Measurements from ENCODE around the gene LAMB1. TPM values are rescaled to one million over a fixed set of nuclear protein-coding genes. Genes with fewer than 3 reads are reported as not detected.
A peak's percentile ranks its signal among the peaks of the same experiment; 100 is the strongest.
"Not testable (repeated sequence)": the region's sequence is repeated elsewhere in the genome, so short reads cannot be mapped to it uniquely, and the experiment has no call there.

LAMB1 gene
- total RNA-seq, 1 donor from 2014 or later = 0.41 TPM

- Mint-ChIP-seq H3K4me1 (ENCODE audit: low read depth) (peaks cover 34% of the 10 kb centered on the region), H3K27me3 (ENCODE audit: low read depth) (no peaks in the 10 kb centered on the region), H3K4me3 (ENCODE audit: low read depth) (no peak overlapping the region), H3K36me3 (ENCODE audit: low read depth) (peaks cover 57% of the 10 kb centered on the region), H3K9me3 (no peaks in the 10 kb centered on the region), H3K27ac (no peak overlapping the region)
- DNase-seq (ENCODE audit: low spot score) = no peak
- intact Hi-C loops (cut with micrococcal nuclease) = no loop called here
These were observed 103.9 kb downstream of the LAMB1 start for GRCh38 chr7:107898997-107899594.

- H3K27me3 Mint-ChIP-seq (ENCODE audit: low read depth); DNase-seq (ENCODE audit: low spot score); H3K9me3 Mint-ChIP-seq: not testable (repeated sequence)
- Mint-ChIP-seq H3K4me3 (ENCODE audit: low read depth) (peak overlapping the region; percentile 93), H3K4me1 (ENCODE audit: low read depth) (peaks cover 50% of the 10 kb centered on the region), H3K36me3 (ENCODE audit: low read depth) (peaks cover 47% of the 10 kb centered on the region), H3K27ac (peak overlapping the region; percentile 98)
- intact Hi-C loops (cut with micrococcal nuclease) = loop anchor here (5.0 kb wide), 1 partner anchor 245 kb away; no protein-coding TSS in a partner anchor
These were observed 110.6 kb downstream of the LAMB1 start for GRCh38 chr7:107892367-107892741.

GRCh38 chr7:107891636-107892366, 111.2 kb downstream of the LAMB1 start:
- no peaks in the 10 kb centered on the region for H3K27me3 Mint-ChIP-seq (ENCODE audit: low read depth)
- H3K4me1 Mint-ChIP-seq (ENCODE audit: low read depth) = peaks cover 46% of the 10 kb centered on the region
- no peaks in the 10 kb centered on the region for H3K9me3 Mint-ChIP-seq
- no peak for DNase-seq (ENCODE audit: low spot score)
- peak overlapping the region; percentile 93 for H3K4me3 Mint-ChIP-seq (ENCODE audit: low read depth)
- intact Hi-C loops (cut with micrococcal nuclease) = loop anchor here (1.0 to 5.0 kb wide), 2 partner anchors 148 to 246 kb away; no protein-coding TSS in a partner anchor
- peak overlapping the region; percentile 98 for H3K27ac Mint-ChIP-seq
- H3K36me3 Mint-ChIP-seq (ENCODE audit: low read depth) = peaks cover 42% of the 10 kb centered on the region

DNA sequence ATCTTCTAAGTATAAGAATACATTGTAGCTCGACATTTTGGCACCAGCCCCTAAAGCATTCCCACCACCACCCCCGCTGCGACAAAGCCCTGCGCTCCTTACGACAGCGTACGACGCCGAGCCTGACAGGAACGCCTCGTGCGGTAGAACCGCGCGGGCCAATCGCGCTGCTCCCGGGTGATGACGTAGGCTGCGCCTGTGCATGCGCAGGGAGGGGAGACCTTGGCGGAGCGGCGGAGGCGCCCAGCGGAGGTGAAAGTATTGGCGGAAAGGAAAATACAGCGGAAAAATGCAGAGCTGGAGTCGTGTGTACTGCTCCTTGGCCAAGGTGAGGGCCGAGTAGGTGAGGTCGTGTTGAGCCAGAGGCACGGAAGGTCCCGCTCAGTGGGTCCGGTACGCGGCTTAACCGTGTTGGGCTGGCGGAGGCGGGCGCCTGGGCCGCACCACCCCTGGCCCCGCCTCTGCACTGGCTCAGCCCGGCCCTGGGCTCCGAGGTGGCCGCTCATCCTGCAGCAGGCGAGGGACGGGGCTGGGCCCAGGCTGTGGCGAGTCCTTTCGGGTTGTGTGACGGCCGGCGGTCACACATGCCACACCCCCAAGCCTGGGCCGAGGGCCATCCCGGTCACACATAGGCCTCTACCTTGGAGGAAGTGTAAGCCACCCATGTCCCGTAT, 111.9 kb downstream of the LAMB1 start, which contains the start of gene DLD:
DLD (plus strand) TSS at position 222 of the 674 bp plus-strand sequence; CDS start at position 290, 68 bp downstream.
- Mint-ChIP-seq H3K9me3 (no peaks in the 10 kb centered on the region), H3K27ac (peak within 1 kb of the TSS; percentile 99), H3K36me3 (ENCODE audit: low read depth) (peaks cover 36% of the 10 kb centered on the region), H3K4me1 (ENCODE audit: low read depth) (peaks cover 45% of the 10 kb centered on the region), H3K27me3 (ENCODE audit: low read depth) (no peaks in the 10 kb centered on the region), H3K4me3 (ENCODE audit: low read depth) (peak within 1 kb of the TSS; percentile 93)
- intact Hi-C loops (cut with micrococcal nuclease) = loop anchor here (1.0 to 5.0 kb wide), 2 partner anchors 148 to 246 kb away; no protein-coding TSS in a partner anchor
- DNase-seq (ENCODE audit: low spot score) = peak; percentile 92

- H3K27ac Mint-ChIP-seq = peak overlapping the region; percentile 99
- H3K27me3 Mint-ChIP-seq (ENCODE audit: low read depth) = peaks cover 4% of the 10 kb centered on the region
- H3K36me3 Mint-ChIP-seq (ENCODE audit: low read depth) = peaks cover 32% of the 10 kb centered on the region
- intact Hi-C loops (cut with micrococcal nuclease) = loop anchor here (5.0 kb wide), 1 partner anchor 247 kb away; no protein-coding TSS in a partner anchor
- peaks cover 41% of the 10 kb centered on the region for H3K4me1 Mint-ChIP-seq (ENCODE audit: low read depth)
- DNase-seq (ENCODE audit: low spot score) = no peak
- H3K9me3 Mint-ChIP-seq = no peaks in the 10 kb centered on the region
- peak overlapping the region; percentile 93 for H3K4me3 Mint-ChIP-seq (ENCODE audit: low read depth)
These were observed 112.4 kb downstream of the LAMB1 start for GRCh38 chr7:107890493-107890961.

DNA sequence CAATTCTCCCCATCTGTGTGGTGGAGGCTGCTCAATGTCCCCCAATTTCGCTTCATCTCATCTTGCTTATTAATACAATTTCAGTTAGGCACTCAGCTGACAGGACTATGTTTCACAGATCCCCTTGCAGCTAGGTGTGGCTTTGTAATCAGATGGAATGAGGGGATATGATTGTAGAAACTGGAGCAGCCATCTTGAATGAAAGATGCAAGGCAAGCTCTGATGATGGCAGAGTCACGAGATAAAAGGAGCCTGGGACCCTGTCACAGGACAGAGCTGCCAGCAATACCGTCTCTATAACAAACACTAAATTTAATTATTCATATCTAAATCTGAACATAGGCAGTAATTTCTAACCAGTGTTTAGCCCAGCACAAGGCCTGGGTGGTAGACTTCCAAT, 113.0 kb downstream of the LAMB1 start:
- H3K27me3 Mint-ChIP-seq (ENCODE audit: low read depth) = peaks cover 7% of the 10 kb centered on the region
- peaks cover 26% of the 10 kb centered on the region for H3K36me3 Mint-ChIP-seq (ENCODE audit: low read depth)
- peaks cover 36% of the 10 kb centered on the region for H3K4me1 Mint-ChIP-seq (ENCODE audit: low read depth)
- peak overlapping the region; percentile 93 for H3K4me3 Mint-ChIP-seq (ENCODE audit: low read depth)
- H3K9me3 Mint-ChIP-seq = no peaks in the 10 kb centered on the region
- DNase-seq (ENCODE audit: low spot score) = no peak
- no peak overlapping the region for H3K27ac Mint-ChIP-seq
- intact Hi-C loops (cut with micrococcal nuclease) = loop anchor here (5.0 kb wide), 1 partner anchor 247 kb away; no protein-coding TSS in a partner anchor

- H3K9me3 Mint-ChIP-seq; H3K4me3 Mint-ChIP-seq (ENCODE audit: low read depth); intact Hi-C loops (cut with micrococcal nuclease); H3K36me3 Mint-ChIP-seq (ENCODE audit: low read depth); H3K27ac Mint-ChIP-seq; DNase-seq (ENCODE audit: low spot score): not testable (repeated sequence)
- Mint-ChIP-seq H3K4me1 (ENCODE audit: low read depth) (peaks cover 18% of the 10 kb centered on the region), H3K27me3 (ENCODE audit: low read depth) (peaks cover 18% of the 10 kb centered on the region)
These were observed 115.1 kb downstream of the LAMB1 start for GRCh38 chr7:107887827-107888226.

GRCh38 chr7:107884066-107884818, 118.7 kb downstream of the LAMB1 start:
- Mint-ChIP-seq H3K27ac (no peak overlapping the region), H3K9me3 (no peaks in the 10 kb centered on the region), H3K4me3 (ENCODE audit: low read depth) (no peak overlapping the region), H3K36me3 (ENCODE audit: low read depth) (no peaks in the 10 kb centered on the region), H3K4me1 (ENCODE audit: low read depth) (peaks cover 6% of the 10 kb centered on the region), H3K27me3 (ENCODE audit: low read depth) (peaks cover 33% of the 10 kb centered on the region)
- intact Hi-C loops (cut with micrococcal nuclease) = no loop called here
- DNase-seq (ENCODE audit: low spot score) = no peak

DNA sequence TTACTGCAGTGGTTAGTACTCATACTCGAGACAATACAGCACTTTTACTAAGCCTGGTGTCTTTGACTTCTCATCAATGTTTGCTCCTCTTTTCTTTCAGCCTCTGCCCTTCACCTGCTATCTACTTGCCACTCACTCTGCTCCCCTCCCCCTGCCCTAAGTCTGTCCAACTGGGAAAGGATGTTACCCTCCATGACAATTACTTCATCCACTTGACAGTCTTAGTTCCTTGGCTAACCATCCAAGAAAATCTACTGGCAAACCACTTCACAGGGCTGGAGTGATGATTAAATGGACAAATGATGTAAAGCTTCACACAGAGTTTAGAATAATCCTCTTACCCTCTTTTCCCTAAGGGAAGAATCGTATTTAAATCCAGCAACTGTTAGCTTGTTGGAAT, 120.2 kb downstream of the LAMB1 start:
- Mint-ChIP-seq H3K9me3 (no peaks in the 10 kb centered on the region), H3K36me3 (ENCODE audit: low read depth) (no peaks in the 10 kb centered on the region), H3K27me3 (ENCODE audit: low read depth) (peaks cover 33% of the 10 kb centered on the region), H3K4me3 (ENCODE audit: low read depth) (no peak overlapping the region), H3K27ac (no peak overlapping the region), H3K4me1 (ENCODE audit: low read depth) (peaks cover 13% of the 10 kb centered on the region)
- DNase-seq (ENCODE audit: low spot score) = no peak
- intact Hi-C loops (cut with micrococcal nuclease) = no loop called here

DNA sequence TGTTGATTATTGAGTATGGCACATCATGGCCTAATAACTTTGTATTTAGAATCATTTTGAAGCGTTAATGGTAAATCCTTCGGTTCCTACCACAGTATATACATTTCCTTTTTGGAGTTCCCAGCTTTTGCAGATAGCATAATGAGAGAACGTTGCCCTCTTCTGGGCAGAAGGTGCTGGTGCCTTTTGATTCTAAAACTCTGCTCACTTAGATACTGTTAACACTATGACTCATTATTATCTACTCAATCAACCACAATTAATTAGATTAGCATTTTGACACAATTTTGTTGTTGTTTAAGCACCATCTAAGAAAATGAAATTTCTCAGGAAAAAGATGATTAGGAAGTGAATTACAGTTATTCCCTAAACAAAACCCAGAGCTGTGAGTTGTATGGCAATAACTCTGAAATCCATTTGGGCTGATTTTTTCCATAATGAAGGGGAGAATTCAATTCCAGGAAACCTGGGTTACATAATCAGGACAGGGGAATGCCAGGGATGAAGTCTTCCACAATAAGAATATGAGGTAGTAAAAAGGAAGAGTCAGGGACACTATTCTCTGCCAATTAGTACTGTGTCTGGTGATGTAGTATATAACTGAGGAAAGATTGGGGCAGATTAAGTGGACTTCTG, 123.4 kb downstream of the LAMB1 start:
- Mint-ChIP-seq H3K4me1 (ENCODE audit: low read depth) (peaks cover 27% of the 10 kb centered on the region), H3K9me3 (no peaks in the 10 kb centered on the region), H3K36me3 (ENCODE audit: low read depth) (no peaks in the 10 kb centered on the region), H3K4me3 (ENCODE audit: low read depth) (no peak overlapping the region), H3K27me3 (ENCODE audit: low read depth) (peaks cover 29% of the 10 kb centered on the region), H3K27ac (no peak overlapping the region)
- DNase-seq (ENCODE audit: low spot score) = no peak
- intact Hi-C loops (cut with micrococcal nuclease) = loop anchor here (1.0 to 10.0 kb wide), 4 partner anchors 136 to 715 kb away; partner anchors contain the start of gene HBP1

- intact Hi-C loops (cut with micrococcal nuclease) = loop anchor here (1.0 to 10.0 kb wide), 4 partner anchors 135 to 714 kb away; partner anchors contain the start of gene HBP1
- H3K4me3 Mint-ChIP-seq (ENCODE audit: low read depth) = no peak overlapping the region
- H3K36me3 Mint-ChIP-seq (ENCODE audit: low read depth) = no peaks in the 10 kb centered on the region
- H3K9me3 Mint-ChIP-seq = no peaks in the 10 kb centered on the region
- no peak overlapping the region for H3K27ac Mint-ChIP-seq
- H3K4me1 Mint-ChIP-seq (ENCODE audit: low read depth) = peaks cover 30% of the 10 kb centered on the region
- H3K27me3 Mint-ChIP-seq (ENCODE audit: low read depth) = peaks cover 22% of the 10 kb centered on the region
- DNase-seq (ENCODE audit: low spot score) = no peak
These were observed 124.3 kb downstream of the LAMB1 start for GRCh38 chr7:107878636-107879035.
